SK-N-MC (cell line): Measurements from ENCODE around the gene APBA2.
"Not testable (repeated sequence)": the region's sequence is repeated elsewhere in the genome, so short reads cannot be mapped to it uniquely, and the experiment has no call there.

Source experiments
- DNase-seq: peaks from one replicate; pipeline ENCODE4 v3.0.0-alpha.2; 2011; ENCODE audit warnings: low read depth, low spot score
- H3K27ac ChIP-seq: fragments of 200-600 bp; sonication (generic); 2 replicates; pipeline ENCODE4 v1.5.1; 2016; ENCODE audit warnings: mixed run types
- H3K36me3 ChIP-seq: fragments of 200-600 bp; sonication (generic); 2 replicates; pipeline ENCODE4 v1.6.1; 2017; ENCODE audit warnings: antibody characterized with exemption, low read length, mixed read lengths; ENCODE audit not compliant: insufficient read depth
- H3K4me3 ChIP-seq: fragments of 200-600 bp; sonication (generic); 2 replicates; pipeline ENCODE4 v1.5.1; 2016
- H3K9ac ChIP-seq: fragments of 200-600 bp; sonication (generic); 2 replicates; pipeline ENCODE4 v1.8.0; 2017; ENCODE audit warnings: mixed run types, mixed read lengths; ENCODE audit not compliant: insufficient read length
- H3K9me3 ChIP-seq: fragments of 200-600 bp; sonication (generic); 2 replicates; pipeline ENCODE4 v1.6.1; 2017; ENCODE audit warnings: low read depth, mild to moderate bottlenecking, antibody characterized with exemption, low read length, moderate library complexity, mixed read lengths
- EZH2 ChIP-seq: fragments of 200-600 bp; sonication (generic); IDR thresholded peaks from one replicate; pipeline ENCODE4 v1.6.1; 2017; ENCODE audit warnings: antibody characterized with exemption
- FOXP2 ChIP-seq: optimal IDR thresholded peaks from 2 replicates; pipeline ENCODE3; 2011; ENCODE audit warnings: mild to moderate bottlenecking, moderate library complexity; ENCODE audit not compliant: insufficient read depth; ENCODE audit errors: extremely low read length, control extremely low read depth
- POLR2AphosphoS5 ChIP-seq: IDR thresholded peaks from 2 replicates; pipeline ENCODE4 v1.6.1; 2012; ENCODE audit warnings: mild to moderate bottlenecking, low read depth, low read length, borderline replicate concordance

Gene APBA2

DNA sequence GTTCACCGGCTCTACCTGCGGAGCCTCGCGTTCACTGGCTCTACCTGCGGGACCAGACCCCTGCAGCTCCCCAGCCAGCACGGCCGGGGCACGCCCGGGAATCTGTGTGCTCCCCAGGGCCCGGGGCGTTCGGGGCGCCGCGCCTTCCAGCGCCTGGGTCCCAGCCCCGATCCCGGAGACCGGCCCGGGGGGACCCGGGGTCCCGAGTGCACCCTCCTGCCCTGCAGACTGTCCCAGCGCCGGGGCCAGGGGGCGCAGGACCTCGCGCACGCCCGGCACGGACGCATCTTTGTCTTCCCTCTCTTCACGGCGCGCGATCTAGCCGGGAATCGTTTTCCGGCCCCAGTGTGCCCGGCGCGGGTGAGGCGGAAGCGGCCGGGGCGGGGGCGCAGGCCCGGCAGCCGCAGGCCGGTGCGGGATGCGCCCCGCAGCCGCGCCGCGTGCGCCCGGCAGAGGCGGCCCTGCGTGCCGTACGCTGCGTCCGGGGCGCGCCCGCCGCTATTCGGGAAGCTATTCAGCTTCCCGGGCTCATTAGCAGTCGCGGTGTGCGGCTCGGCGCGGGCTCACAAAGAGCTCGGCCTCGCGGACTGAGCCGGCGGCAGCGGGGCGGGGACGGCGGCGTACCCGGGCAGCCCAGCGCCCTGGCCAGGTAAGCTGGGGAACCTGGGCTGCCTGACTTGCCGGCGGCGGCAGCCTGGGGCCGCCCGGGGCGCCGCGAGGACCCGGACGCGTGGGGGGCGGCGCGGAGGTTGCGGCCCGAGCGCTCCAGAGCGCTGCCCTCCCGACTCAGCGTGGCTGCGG is at the start of gene APBA2:
APBA2 (plus strand) TSS at position 345 of the 801 bp plus-strand sequence. CDS start 167,911 bp downstream, outside the sequence.
- Histone ChIP-seq H3K9me3 (no peaks in the 10 kb centered on the region), H3K9ac (no peak within 1 kb of the TSS), H3K27ac (no peak within 1 kb of the TSS), H3K36me3 (no peaks in the 10 kb centered on the region), H3K4me3 (no peak within 1 kb of the TSS)
- no peak for DNase-seq
- TF ChIP-seq FOXP2 (no peak), EZH2 (peak; percentile 73), POLR2AphosphoS5 (no peak)

DNA sequence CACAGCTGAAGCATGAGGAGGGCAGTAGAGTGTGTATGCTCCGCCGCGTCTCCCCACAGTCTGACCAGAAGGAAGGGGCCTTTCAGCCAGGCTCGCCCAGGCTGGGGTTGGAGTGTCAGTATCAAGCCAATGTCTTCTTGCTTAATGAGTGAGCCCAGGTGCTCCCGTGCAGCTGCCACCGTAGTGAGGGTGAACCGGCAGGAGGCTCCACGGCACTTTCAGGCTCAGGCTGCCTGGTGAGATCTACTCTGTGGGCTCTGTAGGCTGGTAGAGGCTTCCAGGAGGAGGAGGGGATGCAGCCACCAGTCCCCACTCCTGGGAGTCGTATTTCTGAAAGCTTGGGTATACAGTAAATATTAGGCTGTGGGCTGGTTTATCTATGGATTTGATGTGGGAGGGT is 45.5 kb upstream of the APBA2 start:
- H3K27ac ChIP-seq, H3K4me3 ChIP-seq, H3K36me3 ChIP-seq, H3K9ac ChIP-seq, H3K9me3 ChIP-seq, DNase-seq: not testable (repeated sequence)

DNA sequence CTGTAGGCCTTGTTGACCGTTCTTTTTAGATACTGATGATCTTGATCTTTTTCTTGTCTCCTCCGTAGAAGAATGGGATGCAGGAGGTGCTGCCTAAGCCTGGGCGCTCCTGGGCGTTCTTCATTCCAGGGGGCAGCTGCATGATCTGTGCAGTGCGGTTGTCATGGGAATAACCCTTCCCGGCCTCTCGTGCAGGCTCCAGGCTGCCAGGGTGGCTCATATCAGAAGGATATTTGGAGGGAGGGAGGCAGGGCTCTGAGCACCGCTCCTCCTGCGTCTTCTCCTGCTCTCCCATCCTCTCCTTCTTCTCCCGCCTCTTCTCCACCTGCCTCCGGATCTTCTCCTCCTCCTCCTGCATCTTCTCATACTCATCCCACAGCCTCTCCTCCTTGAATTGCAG is 43.6 kb upstream of the APBA2 start:
- not testable (repeated sequence) for H3K9ac ChIP-seq, H3K4me3 ChIP-seq, H3K36me3 ChIP-seq, DNase-seq, H3K9me3 ChIP-seq, H3K27ac ChIP-seq

DNA sequence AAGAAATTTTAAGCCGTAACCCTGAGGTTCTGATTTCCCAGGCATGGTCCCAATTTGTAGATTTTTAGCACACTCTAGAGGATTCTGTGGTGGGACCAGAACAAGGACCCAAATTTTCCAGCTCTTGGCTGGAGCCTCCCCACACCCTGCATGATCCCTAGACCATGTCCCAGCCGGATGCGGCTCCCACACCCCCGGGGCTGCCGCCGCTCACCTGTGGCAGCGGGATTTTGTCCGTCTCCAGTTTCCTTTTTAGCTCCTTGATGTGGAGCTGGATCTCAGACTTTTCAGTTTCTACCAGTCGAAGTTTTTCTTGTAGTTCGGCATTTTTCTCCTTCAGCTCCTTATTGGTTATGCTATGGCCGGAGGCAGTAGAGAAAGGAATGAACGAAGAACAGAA is 42.3 kb upstream of the APBA2 start:
- not testable (repeated sequence) for H3K27ac ChIP-seq, H3K9me3 ChIP-seq, H3K9ac ChIP-seq, H3K4me3 ChIP-seq, DNase-seq, H3K36me3 ChIP-seq

DNA sequence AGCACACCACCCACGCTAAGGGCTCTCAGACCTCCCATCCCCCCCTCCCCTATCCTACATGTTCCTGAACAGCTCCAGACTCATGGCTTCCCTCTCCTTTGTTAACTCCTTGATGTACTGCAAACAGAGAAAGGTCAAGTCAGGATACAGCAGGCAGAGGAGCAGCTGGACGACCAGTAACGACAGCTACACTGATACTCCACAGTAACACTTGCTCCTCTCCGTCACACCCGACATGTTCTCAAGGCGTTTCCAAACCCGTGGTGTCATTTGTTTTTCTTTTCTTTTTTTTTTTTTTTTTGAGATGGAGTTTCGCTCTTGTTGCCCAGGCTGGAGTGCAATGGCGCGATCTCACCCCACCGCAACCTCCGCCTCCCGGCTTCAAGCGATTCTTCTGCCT is 41.6 kb upstream of the APBA2 start:
- H3K9ac ChIP-seq, H3K27ac ChIP-seq, H3K36me3 ChIP-seq, H3K4me3 ChIP-seq, H3K9me3 ChIP-seq, DNase-seq: not testable (repeated sequence)

DNA sequence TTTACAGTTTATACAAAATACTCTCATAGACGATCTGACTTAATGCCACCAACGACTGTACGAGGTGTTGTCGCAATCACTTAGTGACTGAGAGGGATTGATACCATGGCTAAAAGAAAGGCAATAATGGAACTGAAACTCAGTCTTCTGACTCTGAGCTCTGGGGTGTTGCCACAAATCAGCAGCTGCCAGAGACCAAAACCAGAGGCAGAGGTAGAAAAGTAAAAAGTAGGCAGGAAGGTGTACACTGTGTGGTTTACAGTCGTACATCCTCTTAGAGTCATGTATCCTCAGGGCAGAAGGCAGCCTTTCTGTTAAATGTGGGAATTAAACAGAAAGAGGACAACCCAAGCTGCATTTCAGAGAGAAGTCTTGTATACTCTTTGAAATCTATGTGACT is 38.5 kb upstream of the APBA2 start:
- not testable (repeated sequence) for H3K36me3 ChIP-seq, H3K9me3 ChIP-seq, DNase-seq, H3K9ac ChIP-seq, H3K27ac ChIP-seq, H3K4me3 ChIP-seq

DNA sequence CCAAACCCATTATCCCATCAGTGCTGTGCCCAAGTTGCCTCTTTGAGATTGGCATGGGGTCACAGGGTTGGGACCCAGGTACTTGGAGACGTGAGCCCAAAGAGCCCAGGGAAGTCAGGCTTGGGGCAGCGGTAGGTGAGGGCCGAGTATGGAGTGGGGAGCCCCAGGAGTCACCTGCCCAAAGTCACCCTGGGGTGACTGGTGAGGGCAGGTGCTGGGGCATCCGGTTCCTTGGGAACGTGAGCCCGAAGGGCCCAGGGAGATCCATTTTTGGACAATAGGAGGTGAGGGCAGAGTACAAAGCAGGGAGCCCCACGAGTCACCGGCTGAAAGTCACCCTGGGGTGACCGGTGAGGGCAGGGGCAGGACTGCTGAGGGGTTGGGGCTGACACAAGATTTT is 37.8 kb upstream of the APBA2 start:
- DNase-seq, H3K36me3 ChIP-seq, H3K9ac ChIP-seq, H3K4me3 ChIP-seq, H3K9me3 ChIP-seq, H3K27ac ChIP-seq: not testable (repeated sequence)

DNA sequence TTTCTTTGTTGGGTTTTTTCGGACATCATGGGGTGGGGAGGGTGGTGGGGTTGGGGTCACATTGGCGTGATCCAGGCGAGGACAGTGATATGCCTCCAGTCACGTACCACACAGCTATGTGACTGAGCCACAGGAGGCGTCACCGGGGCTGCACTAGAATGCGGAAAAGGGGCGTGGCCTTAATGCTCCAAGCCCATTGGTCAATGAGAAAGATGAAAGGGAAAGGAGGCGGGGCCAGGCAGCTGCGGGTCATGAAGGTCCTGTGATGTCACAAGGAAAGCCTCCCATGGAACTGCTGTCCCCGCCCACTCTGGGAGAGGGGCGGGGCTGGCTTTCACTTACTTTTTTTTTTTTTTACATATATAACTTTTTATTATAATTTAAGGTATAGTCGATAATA is 37.3 kb upstream of the APBA2 start, which contains the start of gene GOLGA6L7:
GOLGA6L7 (minus strand) TSS at position 124 of the 400 bp plus-strand sequence; CDS start at position 29, 95 bp downstream.
- H3K9ac ChIP-seq, H3K36me3 ChIP-seq, H3K4me3 ChIP-seq, DNase-seq, H3K9me3 ChIP-seq, H3K27ac ChIP-seq: not testable (repeated sequence)

DNA sequence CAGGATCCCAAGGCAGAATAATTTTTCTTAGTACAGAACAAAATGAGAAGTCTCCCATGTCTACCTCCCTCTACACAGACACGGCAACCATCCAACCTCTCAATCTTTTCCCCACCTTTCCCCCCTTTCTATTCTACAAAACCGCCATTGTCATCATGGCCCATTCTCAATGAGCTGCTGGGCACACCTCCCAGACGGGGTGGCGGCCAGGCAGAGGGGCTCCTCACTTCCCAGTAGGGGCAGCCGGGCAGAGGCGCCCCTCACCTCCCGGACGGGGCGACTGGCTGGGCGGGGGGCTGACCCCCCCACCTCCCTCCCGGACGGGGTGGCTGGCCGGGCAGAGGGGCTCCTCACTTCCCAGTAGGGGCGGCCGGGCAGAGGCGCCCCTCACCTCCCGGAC is 36.5 kb upstream of the APBA2 start:
- H3K9me3 ChIP-seq, H3K9ac ChIP-seq, H3K4me3 ChIP-seq: not testable (repeated sequence)

DNA sequence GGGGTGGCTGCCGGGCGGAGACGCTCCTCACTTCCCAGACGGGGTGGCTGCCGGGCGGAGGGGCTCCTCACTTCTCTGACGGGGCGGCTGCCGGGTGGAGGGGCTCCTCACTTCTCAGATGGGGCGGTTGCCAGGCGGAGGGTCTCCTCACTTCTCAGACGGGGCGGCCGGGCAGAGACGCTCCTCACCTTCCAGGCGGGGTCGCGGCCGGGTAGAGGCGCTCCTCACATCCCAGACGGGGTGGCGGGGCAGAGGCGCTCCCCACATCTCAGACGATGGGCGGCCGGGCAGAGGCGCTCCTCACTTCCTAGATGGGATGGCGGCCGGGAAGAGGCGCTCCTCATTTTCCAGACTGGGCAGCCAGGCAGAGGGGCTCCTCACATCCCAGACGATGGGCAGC is 36.0 kb upstream of the APBA2 start:
- not testable (repeated sequence) for H3K9ac ChIP-seq, DNase-seq, H3K4me3 ChIP-seq, H3K36me3 ChIP-seq, H3K9me3 ChIP-seq, H3K27ac ChIP-seq

More for the DNA sequence above, 36.5 kb upstream of the APBA2 start:
- not testable (repeated sequence) for DNase-seq, H3K27ac ChIP-seq, H3K36me3 ChIP-seq

DNA sequence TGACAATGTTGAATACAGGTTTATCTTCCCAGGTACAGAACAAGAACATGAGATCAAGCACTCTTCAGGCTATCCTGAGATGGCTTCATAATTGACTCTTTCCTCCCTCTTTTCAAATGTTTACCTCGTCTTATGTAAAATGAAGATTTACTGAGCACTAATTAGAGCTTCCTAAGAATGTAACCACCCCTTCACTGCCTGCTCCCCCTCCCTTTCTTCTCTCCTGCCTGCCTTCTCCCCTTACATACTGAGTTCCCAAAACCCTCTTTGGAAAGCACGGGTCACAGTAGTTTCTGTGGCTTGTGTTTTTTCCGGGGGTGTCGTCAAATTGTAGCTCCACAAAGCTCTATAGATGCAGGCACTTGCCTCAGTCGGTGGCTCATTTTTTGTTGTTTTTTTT is 32.1 kb upstream of the APBA2 start:
- not testable (repeated sequence) for H3K36me3 ChIP-seq, H3K9me3 ChIP-seq, H3K9ac ChIP-seq, H3K4me3 ChIP-seq, DNase-seq, H3K27ac ChIP-seq

DNA sequence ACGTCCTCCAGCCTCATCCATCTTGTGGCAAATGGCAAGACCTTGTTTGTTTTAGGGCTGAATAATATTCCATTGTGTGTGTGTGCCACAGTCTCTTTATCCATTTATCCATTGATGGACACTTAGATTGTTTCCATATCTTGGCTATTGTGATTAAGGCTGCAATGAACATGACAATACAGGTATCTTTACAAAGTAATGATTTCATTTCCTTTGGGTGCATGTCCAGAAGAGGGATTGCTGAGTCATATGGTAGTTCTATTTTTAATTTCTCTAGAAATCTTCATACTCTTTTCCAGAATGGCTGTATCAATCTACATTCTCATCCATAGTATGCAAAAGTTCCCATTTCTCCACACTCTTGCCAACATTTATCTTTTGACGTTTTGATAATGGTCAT is 31.2 kb upstream of the APBA2 start:
- H3K27ac ChIP-seq, H3K9me3 ChIP-seq, H3K9ac ChIP-seq, H3K4me3 ChIP-seq, H3K36me3 ChIP-seq, DNase-seq: not testable (repeated sequence)
